Ishikawa (cell line): ENCODE data around the gene SLC25A47.
A peak's percentile ranks its signal among the peaks of the same experiment; 100 is the strongest.

Source experiments
- TEAD4 ChIP-seq: IDR thresholded peaks from 2 replicates; pipeline ENCODE4 v1.6.1; 2012
- ZBTB7A ChIP-seq: IDR thresholded peaks from 2 replicates; pipeline ENCODE4 v1.6.1; 2012; ENCODE audit warnings: low read depth

The SLC25A47 gene

DNA sequence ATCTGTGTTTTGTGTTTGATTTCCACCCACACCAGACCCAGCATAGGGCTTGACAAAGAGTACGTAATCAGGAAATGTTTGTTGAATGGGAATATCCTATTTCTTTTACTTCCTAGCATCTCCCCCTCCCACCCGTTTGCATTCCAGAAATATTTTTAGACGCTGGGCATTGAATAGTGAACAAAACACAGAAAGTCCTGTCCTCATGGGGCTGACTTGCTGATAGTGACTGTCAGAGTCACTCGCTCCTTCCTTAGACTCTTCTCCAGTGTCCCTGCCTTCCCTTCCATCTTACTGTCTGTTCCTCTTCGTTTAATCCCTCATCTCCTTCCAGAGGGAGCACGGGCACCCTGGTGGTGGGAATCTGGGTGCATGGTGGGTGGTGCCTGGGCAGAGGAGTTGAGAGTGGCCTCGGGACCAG lies 53.6 kb downstream of the SLC25A47 start:
- TF ChIP-seq TEAD4, result 0 out of 2 replicates have a peak, but pooled peaks have one; percentile 18
- TF ChIP-seq ZBTB7A, result no peak
